ENCODE measurements around the gene ADARB2. TPM values are rescaled to one million over a fixed set of nuclear protein-coding genes. Genes with fewer than 3 reads are reported as not detected.

Gene ADARB2
- total RNA-seq, 1 donor from 2014 or later = 1.8 TPM

GRCh38 chr10:1339396-1339795, 397.9 kb downstream of the ADARB2 start:
- no peak for TF ChIP-seq CTCF (conservative IDR thresholded peaks at IDR 0.05)
- DNase-seq (ENCODE audit: low read depth, low spot score) = no peak
- no peak overlapping the region for H3K27ac Mint-ChIP-seq (ENCODE audit: unreplicated experiment)
- H3K9me3 Mint-ChIP-seq = no peaks in the 10 kb centered on the region
- H3K27me3 Mint-ChIP-seq (ENCODE audit: low read depth) = no peaks in the 10 kb centered on the region
- H3K4me3 Mint-ChIP-seq = no peak overlapping the region
- no peaks in the 10 kb centered on the region for H3K36me3 Mint-ChIP-seq (ENCODE audit: low read depth)
- H3K4me1 Mint-ChIP-seq = no peaks in the 10 kb centered on the region

- TF ChIP-seq CTCF (conservative IDR thresholded peaks at IDR 0.05) = no peak
- Mint-ChIP-seq H3K27me3 (ENCODE audit: low read depth) (no peaks in the 10 kb centered on the region), H3K4me3 (no peak overlapping the region), H3K36me3 (ENCODE audit: low read depth) (peaks cover 2% of the 10 kb centered on the region), H3K4me1 (no peaks in the 10 kb centered on the region), H3K27ac (ENCODE audit: unreplicated experiment) (no peak overlapping the region), H3K9me3 (peaks cover 4% of the 10 kb centered on the region)
- no peak for DNase-seq (ENCODE audit: low read depth, low spot score)
These were observed 401.7 kb downstream of the ADARB2 start for GRCh38 chr10:1335642-1336041.

DNA sequence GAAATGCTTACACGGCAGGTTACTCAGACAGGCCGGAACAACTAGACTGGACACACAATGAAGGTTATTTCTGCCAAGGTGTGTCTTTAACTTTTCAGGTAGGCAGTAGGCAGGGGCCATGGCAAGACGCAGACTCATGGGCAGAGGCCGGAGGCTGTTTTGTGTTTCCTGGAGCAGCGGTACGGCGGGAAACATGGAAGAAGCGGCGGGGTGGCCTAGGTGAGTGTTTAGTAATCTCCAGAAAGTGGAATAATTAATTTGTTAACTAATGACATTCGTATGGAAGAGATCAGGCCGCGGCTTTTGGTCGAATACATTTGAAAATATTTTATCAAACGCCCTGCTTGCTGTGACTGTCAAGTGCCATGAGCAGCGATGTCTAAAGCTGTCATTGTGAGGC, 403.3 kb downstream of the ADARB2 start:
- Mint-ChIP-seq H3K27me3 (ENCODE audit: low read depth) (no peaks in the 10 kb centered on the region), H3K36me3 (ENCODE audit: low read depth) (peaks cover 2% of the 10 kb centered on the region), H3K27ac (ENCODE audit: unreplicated experiment) (no peak overlapping the region), H3K4me3 (no peak overlapping the region), H3K4me1 (no peaks in the 10 kb centered on the region), H3K9me3 (peaks cover 4% of the 10 kb centered on the region)
- no peak for DNase-seq (ENCODE audit: low read depth, low spot score)
- no peak for TF ChIP-seq CTCF (conservative IDR thresholded peaks at IDR 0.05)

- no peak overlapping the region for H3K27ac Mint-ChIP-seq (ENCODE audit: unreplicated experiment)
- TF ChIP-seq CTCF (conservative IDR thresholded peaks at IDR 0.05) = no peak
- H3K9me3 Mint-ChIP-seq = peaks cover 7% of the 10 kb centered on the region
- DNase-seq (ENCODE audit: low read depth, low spot score) = no peak
- H3K4me3 Mint-ChIP-seq = no peak overlapping the region
- peaks cover 2% of the 10 kb centered on the region for H3K36me3 Mint-ChIP-seq (ENCODE audit: low read depth)
- H3K27me3 Mint-ChIP-seq (ENCODE audit: low read depth) = no peaks in the 10 kb centered on the region
- H3K4me1 Mint-ChIP-seq = no peaks in the 10 kb centered on the region
These were observed 405.8 kb downstream of the ADARB2 start for GRCh38 chr10:1331560-1331959.

DNA sequence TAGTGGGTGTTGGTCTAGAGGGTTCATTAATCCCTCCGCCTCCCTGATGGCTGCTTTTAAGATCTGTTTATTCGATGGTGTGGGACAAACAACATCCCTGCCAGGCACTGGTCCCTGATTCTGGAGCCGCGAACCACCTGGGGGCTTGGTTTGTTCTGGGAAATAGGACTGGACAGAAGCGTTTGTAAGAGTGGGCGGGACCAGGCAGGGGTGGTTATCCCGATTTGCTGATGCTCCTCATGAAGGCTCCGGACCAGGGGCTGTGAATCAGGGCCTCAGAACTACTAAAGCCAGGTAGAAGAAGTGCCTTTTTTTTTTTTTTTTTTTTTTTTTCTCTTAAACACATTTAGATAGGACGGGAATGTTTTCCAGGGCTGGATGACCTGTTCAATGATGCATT, 407.7 kb downstream of the ADARB2 start:
- Mint-ChIP-seq H3K27me3 (ENCODE audit: low read depth) (no peaks in the 10 kb centered on the region), H3K4me3 (no peak overlapping the region), H3K36me3 (ENCODE audit: low read depth) (peaks cover 2% of the 10 kb centered on the region), H3K27ac (ENCODE audit: unreplicated experiment) (no peak overlapping the region), H3K4me1 (no peaks in the 10 kb centered on the region), H3K9me3 (peaks cover 7% of the 10 kb centered on the region)
- DNase-seq (ENCODE audit: low read depth, low spot score) = no peak
- TF ChIP-seq CTCF (conservative IDR thresholded peaks at IDR 0.05) = no peak
